HS-5 (cell line): Measurements from ENCODE around the gene GPX1.

Source experiments
- DNase-seq: peaks from one replicate; pipeline ENCODE4 v3.0.0-alpha.2; 2012; ENCODE audit warnings: low read depth

GPX1 gene

DNA sequence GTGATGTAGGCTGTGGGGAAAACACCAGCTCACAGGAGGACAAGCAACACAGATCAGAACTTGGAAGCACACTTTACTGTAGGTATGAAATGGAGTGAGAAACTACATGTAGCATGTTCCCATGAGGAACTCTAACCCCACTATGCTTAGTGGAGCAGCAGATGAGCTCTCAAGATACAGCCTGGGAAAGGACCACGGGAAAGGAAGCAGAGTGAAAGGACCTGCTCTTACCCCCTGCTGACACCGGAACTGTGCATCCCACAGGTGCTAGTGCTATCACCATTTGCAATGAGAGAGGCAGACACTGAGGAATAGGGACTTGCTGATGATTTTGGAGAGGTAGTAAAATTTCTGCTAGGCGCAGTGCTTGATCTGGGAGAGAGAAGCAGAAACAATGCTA, 46.9 kb downstream of the GPX1 start:
- DNase-seq = no peak

DNA sequence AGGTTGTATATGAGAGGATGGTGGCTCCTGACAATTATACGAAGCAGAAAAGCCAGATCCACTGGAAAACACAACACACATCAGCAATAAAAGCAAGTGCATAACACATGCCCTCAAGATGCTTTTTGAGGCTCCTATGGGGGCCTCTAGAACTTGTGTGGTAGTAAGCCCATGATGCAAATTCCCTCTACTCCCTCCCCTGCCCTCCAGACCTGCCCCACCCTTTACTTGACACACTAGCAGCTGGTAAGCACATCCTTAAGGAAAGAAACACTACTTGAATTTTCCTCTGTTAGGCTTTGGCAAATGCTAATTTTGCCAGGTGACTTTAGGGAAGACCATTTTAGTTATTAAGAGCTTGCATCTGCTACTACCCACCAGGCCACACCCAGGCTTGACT, 47.5 kb downstream of the GPX1 start:
- DNase-seq = no peak
